Keratinocyte (primary cell): ENCODE measurements around the gene MGLL.

Experiments used
- EZH2 ChIP-seq: IDR thresholded peaks from one replicate; pipeline ENCODE4 v1.6.1; 2012; ENCODE audit warnings: inconsistent platforms, mild to moderate bottlenecking, low read length, moderate library complexity
- TF ChIP-seq, protein P1 (sequence below), 3 experiments: IDR thresholded peaks in 1 of 3; conservative IDR thresholded peaks in 1 of 3; optimal IDR thresholded peaks in 1 of 3; 2 replicates in 2 of 3; 3 replicates in 1 of 3; pipeline versions ENCODE3 to v1.5.1; 2011; ENCODE audit warnings: low read length in 3 of 3, mild to moderate bottlenecking in 3 of 3, moderate library complexity in 2 of 3, control low read depth in 1 of 3, inconsistent platforms in 1 of 3; ENCODE audit not compliant: insufficient read depth in 2 of 3; ENCODE audit errors: extremely low read depth in 1 of 3

DNA sequence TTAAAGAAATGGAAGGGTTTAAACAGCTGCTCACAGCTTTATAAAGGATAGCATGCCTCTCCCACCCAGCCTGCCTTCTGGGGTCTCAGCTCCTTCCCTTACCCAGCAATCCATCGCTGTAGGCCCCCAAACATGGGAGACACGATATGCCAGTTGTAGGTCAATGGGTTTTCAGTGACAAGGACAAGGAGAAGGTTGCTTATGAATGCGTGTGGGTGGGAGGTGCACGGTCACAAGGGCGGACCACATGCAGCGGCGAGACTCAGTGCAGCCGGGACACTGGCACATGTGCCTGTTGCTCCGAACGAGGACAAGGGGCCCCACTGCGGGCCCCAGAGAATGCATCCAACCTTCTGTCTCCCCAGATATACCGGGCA is 67.0 kb downstream of the MGLL start:
- TF ChIP-seq, protein P1, sequence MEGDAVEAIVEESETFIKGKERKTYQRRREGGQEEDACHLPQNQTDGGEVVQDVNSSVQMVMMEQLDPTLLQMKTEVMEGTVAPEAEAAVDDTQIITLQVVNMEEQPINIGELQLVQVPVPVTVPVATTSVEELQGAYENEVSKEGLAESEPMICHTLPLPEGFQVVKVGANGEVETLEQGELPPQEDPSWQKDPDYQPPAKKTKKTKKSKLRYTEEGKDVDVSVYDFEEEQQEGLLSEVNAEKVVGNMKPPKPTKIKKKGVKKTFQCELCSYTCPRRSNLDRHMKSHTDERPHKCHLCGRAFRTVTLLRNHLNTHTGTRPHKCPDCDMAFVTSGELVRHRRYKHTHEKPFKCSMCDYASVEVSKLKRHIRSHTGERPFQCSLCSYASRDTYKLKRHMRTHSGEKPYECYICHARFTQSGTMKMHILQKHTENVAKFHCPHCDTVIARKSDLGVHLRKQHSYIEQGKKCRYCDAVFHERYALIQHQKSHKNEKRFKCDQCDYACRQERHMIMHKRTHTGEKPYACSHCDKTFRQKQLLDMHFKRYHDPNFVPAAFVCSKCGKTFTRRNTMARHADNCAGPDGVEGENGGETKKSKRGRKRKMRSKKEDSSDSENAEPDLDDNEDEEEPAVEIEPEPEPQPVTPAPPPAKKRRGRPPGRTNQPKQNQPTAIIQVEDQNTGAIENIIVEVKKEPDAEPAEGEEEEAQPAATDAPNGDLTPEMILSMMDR (optimal IDR thresholded peaks at IDR 0.05 in 1 of 3, IDR thresholded peaks at IDR 0.05 in 1 of 3, conservative IDR thresholded peaks at IDR 0.05 in 1 of 3; ENCODE audit: extremely low read depth in 1 of 3, insufficient read depth in 2 of 3, low read length in 3 of 3) = no peak
- TF ChIP-seq EZH2 = no peak
